GM12875 (cell line): ENCODE results near the gene HYAL3.

ENCODE experiments used
- H3K4me3 ChIP-seq: one replicate; pipeline ENCODE4 v1.5.1; 2011; ENCODE audit warnings: low read depth, low read length, control low read depth
- TF ChIP-seq, protein P1 (sequence below): IDR thresholded peaks from 2 replicates; pipeline ENCODE4 v1.5.1; 2011; ENCODE audit warnings: low read depth, mild to moderate bottlenecking, control low read depth, inconsistent platforms, low read length, moderate library complexity, borderline replicate concordance; ENCODE audit not compliant: insufficient read depth

Gene HYAL3

DNA sequence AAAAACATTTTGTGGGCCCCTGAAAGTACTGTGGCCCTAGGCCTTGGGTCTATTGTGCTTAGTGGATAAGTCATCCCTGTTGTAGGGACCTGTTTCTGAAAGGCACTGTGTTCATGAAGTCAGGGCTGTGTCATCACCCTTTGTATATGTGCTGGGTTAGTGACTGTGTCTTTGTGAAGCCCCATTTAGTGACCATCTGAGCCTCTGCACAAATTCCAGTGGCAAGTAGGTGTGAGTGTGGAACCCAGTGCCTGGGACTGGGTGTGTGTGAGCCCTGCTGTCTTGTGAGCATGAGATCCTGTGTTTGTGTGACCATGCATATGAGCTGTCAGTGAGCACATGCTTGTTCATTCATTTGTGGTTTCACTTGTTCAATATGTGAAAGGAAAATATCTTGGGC lies 5.4 kb upstream of the HYAL3 start:
- TF ChIP-seq, protein P1, sequence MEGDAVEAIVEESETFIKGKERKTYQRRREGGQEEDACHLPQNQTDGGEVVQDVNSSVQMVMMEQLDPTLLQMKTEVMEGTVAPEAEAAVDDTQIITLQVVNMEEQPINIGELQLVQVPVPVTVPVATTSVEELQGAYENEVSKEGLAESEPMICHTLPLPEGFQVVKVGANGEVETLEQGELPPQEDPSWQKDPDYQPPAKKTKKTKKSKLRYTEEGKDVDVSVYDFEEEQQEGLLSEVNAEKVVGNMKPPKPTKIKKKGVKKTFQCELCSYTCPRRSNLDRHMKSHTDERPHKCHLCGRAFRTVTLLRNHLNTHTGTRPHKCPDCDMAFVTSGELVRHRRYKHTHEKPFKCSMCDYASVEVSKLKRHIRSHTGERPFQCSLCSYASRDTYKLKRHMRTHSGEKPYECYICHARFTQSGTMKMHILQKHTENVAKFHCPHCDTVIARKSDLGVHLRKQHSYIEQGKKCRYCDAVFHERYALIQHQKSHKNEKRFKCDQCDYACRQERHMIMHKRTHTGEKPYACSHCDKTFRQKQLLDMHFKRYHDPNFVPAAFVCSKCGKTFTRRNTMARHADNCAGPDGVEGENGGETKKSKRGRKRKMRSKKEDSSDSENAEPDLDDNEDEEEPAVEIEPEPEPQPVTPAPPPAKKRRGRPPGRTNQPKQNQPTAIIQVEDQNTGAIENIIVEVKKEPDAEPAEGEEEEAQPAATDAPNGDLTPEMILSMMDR, result no peak
- no peak overlapping the region for H3K4me3 ChIP-seq

DNA sequence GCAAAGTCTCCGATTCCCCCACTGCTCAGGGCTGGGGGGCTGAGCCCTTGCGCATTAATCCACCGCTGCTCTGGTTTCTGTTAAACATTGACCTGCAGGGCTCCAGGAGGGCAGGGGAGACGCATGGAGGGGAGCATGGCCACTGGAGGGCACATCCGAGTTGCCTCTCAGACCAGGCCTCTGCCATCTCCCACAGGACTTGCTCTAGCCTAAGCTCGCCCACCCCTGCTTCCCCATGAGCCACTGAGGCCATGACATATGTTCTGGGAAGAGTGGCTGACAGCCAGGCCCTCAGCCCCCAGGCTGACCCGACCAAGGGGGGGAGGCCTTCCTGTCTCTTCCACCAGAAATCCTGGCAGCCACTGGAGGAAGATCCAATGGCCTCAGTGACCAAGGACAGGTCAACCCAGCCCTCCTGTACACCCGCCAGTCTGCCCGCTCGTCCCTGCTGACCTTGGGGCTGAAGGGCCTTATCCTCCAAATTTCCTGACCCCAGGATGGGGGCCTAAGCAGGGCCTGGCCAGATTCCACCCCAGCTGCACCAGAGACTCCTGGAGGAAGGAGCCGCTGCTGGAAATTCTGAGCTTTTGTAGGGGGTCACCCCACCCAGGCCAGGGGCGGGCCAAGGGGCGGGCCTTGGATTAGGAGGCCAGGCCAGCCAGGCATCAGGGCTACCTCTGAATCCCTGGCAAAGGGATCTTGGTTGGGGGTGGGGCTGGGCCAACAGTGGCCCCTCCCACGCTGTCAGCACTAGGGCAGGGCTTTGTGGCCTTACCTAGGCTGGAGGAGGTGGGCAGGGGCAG lies 4.0 kb upstream of the HYAL3 start, which contains the start of gene HYAL1:
TSS of gene HYAL1 (minus strand) at position 562 of the 803 bp plus-strand sequence. CDS start 618 bp downstream, outside the sequence.
- no peak within 1 kb of the TSS for H3K4me3 ChIP-seq
- TF ChIP-seq, protein P1, result no peak

DNA sequence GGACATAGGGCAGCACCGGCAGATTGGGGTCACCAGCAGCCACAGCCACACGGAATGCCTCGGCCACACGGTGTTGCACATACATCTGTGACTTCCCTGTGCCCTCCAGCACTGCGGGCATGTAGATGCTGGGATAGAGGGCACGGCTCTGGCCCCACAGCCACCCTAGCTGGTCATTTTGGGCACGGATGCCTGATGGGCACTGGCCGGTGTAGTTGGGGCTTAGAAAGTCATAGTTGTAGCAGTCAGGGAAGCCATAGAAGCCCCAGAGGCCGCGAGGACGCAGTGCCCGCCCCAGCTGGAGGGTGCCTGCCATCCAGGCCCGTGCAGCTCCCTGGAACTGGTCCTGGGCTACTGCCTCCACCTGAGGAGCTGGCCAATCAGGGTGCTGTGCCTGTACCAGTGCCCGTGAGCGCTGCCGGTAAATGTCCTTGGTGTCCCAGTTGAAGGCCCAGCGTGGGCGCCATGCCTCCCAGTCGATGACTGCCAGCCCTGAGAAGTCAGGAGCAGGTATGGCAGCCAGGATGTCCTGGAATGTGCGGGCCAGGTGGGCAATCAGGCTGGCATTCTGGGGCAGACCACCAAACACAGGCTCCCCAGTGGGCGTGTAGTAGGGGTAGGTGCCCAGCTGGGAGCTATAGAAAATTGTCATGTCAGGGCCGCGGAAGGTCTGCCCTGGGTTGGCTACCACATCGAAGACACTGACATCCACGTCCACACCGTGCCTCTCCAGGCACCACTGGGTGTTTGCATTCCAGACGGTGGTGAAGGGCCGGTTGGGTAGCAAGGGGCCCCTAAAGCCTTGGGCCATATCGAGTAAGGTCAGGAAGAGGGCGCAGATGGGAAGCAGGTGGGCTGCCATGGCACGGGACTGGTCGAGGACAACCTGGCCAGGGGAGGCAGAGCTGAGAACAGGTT lies 3.1 kb upstream of the HYAL3 start:
- H3K4me3 ChIP-seq, result no peak overlapping the region
- TF ChIP-seq, protein P1, result no peak

DNA sequence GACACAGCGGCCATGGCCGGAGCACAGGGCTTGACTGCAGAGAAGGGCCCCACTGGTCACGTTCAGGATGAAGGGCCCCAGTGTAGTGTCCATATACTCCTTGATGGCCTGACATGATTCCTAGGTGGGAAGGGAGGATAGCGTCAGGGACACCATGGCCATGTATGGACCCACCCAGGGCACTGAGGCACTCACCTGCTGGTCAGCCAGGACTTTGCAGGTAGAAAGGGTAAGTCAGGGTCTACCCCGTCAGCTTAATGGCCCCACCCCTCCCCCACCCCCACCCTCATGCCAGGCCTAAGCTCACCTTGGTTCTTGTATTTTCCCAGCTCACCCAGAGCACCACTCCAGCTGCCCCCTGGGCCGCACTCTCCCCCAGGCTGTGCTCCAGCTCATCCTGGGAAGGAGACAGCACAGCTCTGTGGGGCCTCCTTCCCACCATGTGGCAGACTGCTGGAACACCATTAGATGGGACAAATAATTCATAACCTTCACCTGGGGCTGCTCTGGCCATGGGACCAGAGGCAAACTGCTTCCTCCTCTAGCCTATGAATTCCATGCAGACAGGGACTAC lies 1.6 kb upstream of the HYAL3 start:
- TF ChIP-seq, protein P1, result no peak
- H3K4me3 ChIP-seq, result no peak overlapping the region

DNA sequence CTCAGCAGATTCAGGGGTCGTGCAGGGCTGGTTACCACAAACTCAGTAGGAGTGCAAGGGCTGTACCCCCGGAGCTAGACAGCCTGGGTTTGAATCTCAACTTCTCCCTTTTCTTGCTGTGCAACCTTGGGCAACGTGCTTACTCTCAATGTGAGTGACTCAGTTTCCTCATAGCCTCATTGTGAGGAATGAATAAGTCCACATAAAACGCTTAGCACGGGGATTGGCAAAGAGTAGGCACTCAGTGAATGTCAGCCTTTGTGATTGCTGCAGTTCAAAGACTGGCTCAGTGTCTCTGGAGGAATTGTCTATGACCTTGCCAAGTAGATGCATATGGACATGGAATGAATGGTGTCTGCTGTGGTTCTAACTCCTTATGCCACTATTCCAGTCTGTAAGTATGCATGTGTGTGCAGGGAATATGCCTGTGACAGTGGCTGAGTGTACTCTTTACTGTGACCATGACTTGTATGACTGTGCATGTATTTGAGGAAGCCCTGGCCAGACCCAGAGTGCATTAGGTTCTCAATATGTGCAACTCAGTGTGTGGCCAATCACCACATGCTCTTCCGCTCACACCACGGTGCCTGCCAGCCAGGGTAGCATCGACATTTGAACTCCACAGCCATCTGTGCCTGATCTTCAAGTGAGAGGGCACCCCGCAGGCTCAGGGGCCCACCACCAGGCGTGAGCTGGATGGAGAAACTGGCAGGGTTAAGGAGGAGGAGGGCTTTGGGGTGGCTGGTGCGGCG lies 900 bp upstream of the HYAL3 start:
- H3K4me3 ChIP-seq, result peak overlapping the region; percentile 55
- TF ChIP-seq, protein P1, result no peak

DNA sequence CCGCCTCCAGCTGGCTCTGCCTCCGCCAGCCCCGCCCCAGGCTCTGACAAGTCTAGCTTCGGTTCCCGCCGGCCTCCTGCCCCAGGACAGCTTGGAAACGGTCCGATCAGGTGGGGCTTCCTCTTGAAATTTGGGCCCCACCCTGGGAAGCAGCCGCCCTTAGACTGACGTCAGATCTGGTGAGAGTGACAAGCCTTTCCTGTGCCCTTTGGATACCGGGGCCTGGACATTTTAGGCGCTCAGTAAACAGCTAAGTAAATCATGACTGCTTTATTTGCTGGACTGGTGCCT lies 378 bp upstream of the HYAL3 start:
- H3K4me3 ChIP-seq, result peak overlapping the region; percentile 55
- TF ChIP-seq, protein P1, result no peak
